AG04450 (cell line): ENCODE data around the gene ZNF581. TPM values are rescaled to one million over a fixed set of nuclear protein-coding genes. Genes with fewer than 3 reads are reported as not detected.

Source experiments
- CTCF ChIA-PET: fragments of 300-600, 350-600 bp; formaldehyde crosslinking; extraction: SDS; loops from one replicate; lab custom pipeline; 2022; ENCODE audit warnings: antibody characterized with exemption, inconsistent platforms; lab: Charles Lee
- POLR2A ChIA-PET: fragments of 350-600 bp; formaldehyde crosslinking; extraction: SDS; loops from one replicate; lab custom pipeline; 2021; ENCODE audit warnings: antibody characterized with exemption, inconsistent platforms; lab: Yijun Ruan, JAX
- DNase-seq: peaks from one replicate; pipeline ENCODE4 v3.0.0-alpha.2; 2011; ENCODE audit warnings: low read depth, low spot score
- H3K27ac ChIP-seq: one replicate; pipeline ENCODE4 v1.5.1; 2012; ENCODE audit warnings: low read depth, low read length, control low read depth
- H3K27me3 ChIP-seq: one replicate; pipeline ENCODE4 v1.6.0; 2012; ENCODE audit warnings: low read length; ENCODE audit not compliant: control insufficient read depth, insufficient read depth
- H3K4me3 ChIP-seq: 2 replicates; pipeline ENCODE4 v1.5.1; 2011; ENCODE audit warnings: mild to moderate bottlenecking, low read depth, low read length, control low read depth
- H3K9me3 ChIP-seq: 2 replicates; pipeline ENCODE4 v1.5.1; 2012; ENCODE audit warnings: low read length; ENCODE audit not compliant: control insufficient read depth, insufficient read depth
- polyA plus RNA-seq: library from polyadenylated mRNA; depleted of rRNA; stranded (reverse); fragments of >200 nt; gene quantifications from 2 replicates; pipeline ENCODE4 v1.2.3, GENCODE V29; 2011
- TF ChIP-seq, protein P1 (sequence below): IDR thresholded peaks from 2 replicates; pipeline ENCODE4 v1.5.1; 2011; ENCODE audit warnings: low read depth, low read length, control low read depth, inconsistent platforms

The ZNF581 gene
- polyA plus RNA-seq, 1 experiment = 19.1 TPM

DNA sequence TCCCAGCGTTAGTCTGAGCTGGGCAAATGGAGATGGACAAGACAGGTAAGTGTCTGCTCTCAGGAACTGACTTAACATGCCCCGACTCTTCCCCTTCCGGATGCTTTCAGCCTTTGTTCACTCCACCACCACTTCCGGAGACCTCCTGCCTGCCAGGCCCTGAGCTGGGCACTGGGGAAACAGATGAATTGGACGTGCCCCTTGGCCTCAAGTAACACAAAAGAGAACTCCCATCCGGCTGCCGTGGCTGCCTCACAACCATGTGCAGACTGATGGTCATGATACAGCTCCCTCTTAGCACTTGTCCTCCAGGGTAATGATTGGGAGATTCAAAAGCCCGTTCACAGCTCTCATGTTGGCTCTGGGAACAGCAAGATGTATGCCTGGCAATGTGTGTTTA lies 26.0 kb upstream of the ZNF581 start:
- POLR2A ChIA-PET = no interaction called here
- DNase-seq = no peak
- CTCF ChIA-PET = interaction anchor here (1.0 to 1.9 kb wide), 3 partner anchors 11 to 114 kb away, joined by 3 to 11 read pairs (median 5); no protein-coding TSS in a partner anchor
- no peak overlapping the region for H3K27ac ChIP-seq
- peaks cover 7% of the 10 kb centered on the region; the same call in 1 of the 2 replicates for H3K9me3 ChIP-seq
- H3K27me3 ChIP-seq = no peaks in the 10 kb centered on the region
- TF ChIP-seq, protein P1, sequence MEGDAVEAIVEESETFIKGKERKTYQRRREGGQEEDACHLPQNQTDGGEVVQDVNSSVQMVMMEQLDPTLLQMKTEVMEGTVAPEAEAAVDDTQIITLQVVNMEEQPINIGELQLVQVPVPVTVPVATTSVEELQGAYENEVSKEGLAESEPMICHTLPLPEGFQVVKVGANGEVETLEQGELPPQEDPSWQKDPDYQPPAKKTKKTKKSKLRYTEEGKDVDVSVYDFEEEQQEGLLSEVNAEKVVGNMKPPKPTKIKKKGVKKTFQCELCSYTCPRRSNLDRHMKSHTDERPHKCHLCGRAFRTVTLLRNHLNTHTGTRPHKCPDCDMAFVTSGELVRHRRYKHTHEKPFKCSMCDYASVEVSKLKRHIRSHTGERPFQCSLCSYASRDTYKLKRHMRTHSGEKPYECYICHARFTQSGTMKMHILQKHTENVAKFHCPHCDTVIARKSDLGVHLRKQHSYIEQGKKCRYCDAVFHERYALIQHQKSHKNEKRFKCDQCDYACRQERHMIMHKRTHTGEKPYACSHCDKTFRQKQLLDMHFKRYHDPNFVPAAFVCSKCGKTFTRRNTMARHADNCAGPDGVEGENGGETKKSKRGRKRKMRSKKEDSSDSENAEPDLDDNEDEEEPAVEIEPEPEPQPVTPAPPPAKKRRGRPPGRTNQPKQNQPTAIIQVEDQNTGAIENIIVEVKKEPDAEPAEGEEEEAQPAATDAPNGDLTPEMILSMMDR = no peak
- H3K4me3 ChIP-seq = no peak overlapping the region

DNA sequence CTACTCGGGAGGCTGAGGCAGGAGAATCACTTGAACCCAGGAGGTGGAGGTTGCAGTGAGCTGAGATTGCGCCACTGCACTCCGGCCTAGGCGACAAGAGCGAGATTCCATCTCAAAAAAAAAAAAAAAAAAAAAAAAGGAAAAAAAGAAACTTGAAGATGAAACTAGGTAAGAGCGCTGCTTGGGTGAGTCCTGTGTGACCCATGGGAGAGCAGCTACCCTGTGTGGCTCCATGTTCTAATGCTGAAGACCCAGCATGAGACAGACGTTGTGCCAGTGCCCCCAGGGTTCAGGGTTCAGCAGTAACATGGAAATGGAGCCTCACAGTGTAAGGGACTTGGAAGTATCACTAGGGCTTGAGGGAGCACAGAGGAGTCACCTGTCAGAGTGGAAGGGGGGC lies 25.0 kb upstream of the ZNF581 start:
- Histone ChIP-seq H3K4me3 (no peak overlapping the region), H3K27ac (no peak overlapping the region), H3K9me3 (peaks cover 7% of the 10 kb centered on the region; the same call in 1 of the 2 replicates), H3K27me3 (no peaks in the 10 kb centered on the region)
- ChIA-PET POLR2A (interaction anchor here (0.5 to 0.7 kb wide), 3 partner anchors 16 to 114 kb away, joined by 3 to 8 read pairs (median 6); no protein-coding TSS in a partner anchor), CTCF (interaction anchor here (0.6 to 2.0 kb wide), 4 partner anchors 12 to 151 kb away, joined by 5 to 11 read pairs (median 6); no protein-coding TSS in a partner anchor)
- TF ChIP-seq, protein P1 = no peak
- no peak for DNase-seq

DNA sequence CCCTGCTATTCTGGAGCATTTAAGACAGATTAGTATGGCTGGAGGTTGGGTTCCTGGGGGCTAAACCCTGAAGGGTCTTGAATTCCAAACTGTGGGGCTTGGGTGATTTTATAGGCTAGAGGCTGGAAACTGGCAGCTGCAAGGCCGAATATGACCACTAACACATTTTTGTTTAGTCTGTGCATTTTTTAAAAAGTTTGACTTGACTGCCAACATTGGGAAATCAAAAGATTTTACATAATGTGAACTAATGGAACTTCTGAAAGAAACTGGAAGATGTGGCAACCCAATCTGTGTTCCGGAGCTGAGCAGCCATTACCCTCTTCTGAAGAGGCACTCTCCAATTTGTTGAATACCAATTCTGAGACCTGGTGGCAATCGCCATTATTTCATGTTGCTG lies 24.2 kb upstream of the ZNF581 start:
- POLR2A ChIA-PET = interaction anchor here (0.6 to 0.7 kb wide), 3 partner anchors 19 to 292 kb away, joined by 3 to 5 read pairs (median 3); partner anchors contain the start of gene ZNF524
- DNase-seq = no peak

DNA sequence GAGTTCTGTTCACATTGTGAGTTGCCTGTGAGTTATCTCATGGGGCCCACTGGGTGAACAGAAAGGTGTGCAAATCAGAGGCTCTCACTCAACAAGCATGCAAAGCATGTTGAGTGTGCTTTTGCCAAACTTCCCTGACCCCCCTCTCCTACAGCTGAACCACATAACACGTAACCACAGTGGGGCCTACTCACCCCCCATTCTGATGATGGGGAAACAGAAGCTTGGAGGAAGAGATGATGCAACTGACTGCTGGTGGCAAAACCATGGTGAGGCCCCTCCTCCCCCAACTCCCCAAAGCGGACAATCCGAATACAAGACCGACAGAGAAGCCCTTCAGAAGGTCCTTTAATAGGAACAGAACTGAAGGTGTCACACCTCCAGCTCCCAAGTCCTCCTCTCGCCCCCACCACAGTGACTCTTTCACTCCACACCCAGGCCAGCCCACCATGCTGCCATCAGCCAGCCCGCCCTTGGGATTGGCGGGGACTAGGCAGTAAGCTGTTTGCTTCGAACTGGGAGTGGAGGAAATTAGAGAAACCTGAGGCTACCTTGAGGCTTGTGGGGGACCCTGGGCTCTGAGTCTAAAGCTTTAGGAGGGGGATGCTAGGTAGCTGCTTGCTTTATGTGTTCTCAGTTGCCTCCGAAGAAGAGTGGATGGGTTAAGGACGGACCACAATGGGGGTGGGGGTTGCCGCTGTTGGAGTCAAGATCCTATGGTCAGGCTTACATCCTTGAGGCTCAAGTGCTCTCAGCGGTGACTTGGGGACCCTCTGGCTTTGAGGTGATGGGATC lies 22.8 kb upstream of the ZNF581 start:
- Histone ChIP-seq H3K4me3 (no peak overlapping the region), H3K9me3 (peaks cover 4% of the 10 kb centered on the region; the same call in 1 of the 2 replicates), H3K27me3 (no peaks in the 10 kb centered on the region), H3K27ac (no peak overlapping the region)
- DNase-seq = no peak
- TF ChIP-seq, protein P1 = no peak
- POLR2A ChIA-PET = interaction anchor here (0.5 to 1.3 kb wide), 2 partner anchors 22 to 49 kb away, joined by 4 to 6 read pairs; partner anchors contain the start of gene FIZ1
- CTCF ChIA-PET = interaction anchor here (1.2 to 1.5 kb wide), 3 partner anchors 15 to 153 kb away, joined by 3 to 6 read pairs (median 5); partner anchors contain the start of gene ZNF865

More for the DNA sequence above, 24.2 kb upstream of the ZNF581 start:
- Histone ChIP-seq H3K27me3 (no peaks in the 10 kb centered on the region), H3K27ac (peak overlapping the region; percentile 47), H3K9me3 (peaks cover 7% of the 10 kb centered on the region; the same call in 1 of the 2 replicates), H3K4me3 (no peak overlapping the region)
- TF ChIP-seq, protein P1 = no peak
- CTCF ChIA-PET = interaction anchor here (0.6 to 2.0 kb wide), 5 partner anchors 12 to 152 kb away, joined by 3 to 8 read pairs (median 6); partner anchors contain the start of gene ZNF865
